ENCODE results near the gene MED8.

DNA sequence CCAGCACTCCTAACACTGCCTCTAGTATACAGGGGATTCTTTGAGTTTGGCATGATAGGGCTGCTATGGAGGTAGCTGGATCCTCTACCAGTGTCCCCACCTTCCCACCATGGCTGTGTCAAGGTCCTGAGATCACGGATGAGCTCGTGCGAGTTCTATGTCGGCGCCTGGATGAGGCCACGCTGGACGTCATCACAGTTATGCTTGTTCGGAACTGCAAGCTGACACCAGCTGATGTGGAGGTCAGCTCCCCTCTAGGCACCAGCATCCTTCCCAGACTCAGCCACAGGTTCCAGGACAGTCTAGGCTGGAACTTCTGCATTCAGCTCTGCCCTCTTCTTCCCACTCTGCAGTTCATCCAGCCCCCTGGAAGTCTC lies 49.0 kb upstream of the MED8 start:
- TF ChIP-seq, protein P1, sequence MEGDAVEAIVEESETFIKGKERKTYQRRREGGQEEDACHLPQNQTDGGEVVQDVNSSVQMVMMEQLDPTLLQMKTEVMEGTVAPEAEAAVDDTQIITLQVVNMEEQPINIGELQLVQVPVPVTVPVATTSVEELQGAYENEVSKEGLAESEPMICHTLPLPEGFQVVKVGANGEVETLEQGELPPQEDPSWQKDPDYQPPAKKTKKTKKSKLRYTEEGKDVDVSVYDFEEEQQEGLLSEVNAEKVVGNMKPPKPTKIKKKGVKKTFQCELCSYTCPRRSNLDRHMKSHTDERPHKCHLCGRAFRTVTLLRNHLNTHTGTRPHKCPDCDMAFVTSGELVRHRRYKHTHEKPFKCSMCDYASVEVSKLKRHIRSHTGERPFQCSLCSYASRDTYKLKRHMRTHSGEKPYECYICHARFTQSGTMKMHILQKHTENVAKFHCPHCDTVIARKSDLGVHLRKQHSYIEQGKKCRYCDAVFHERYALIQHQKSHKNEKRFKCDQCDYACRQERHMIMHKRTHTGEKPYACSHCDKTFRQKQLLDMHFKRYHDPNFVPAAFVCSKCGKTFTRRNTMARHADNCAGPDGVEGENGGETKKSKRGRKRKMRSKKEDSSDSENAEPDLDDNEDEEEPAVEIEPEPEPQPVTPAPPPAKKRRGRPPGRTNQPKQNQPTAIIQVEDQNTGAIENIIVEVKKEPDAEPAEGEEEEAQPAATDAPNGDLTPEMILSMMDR (IDR thresholded peaks at IDR 0.05): no peak
- no peak for TF ChIP-seq ZFX (IDR thresholded peaks at IDR 0.05; ENCODE audit: borderline replicate concordance)

All from 22Rv1 (cell line).